OCI-LY7 (cell line): ENCODE measurements around the gene CLEC5A. TPM values are rescaled to one million over a fixed set of nuclear protein-coding genes. Genes with fewer than 3 reads are reported as not detected.

Source experiments
- BruUV-seq: library from RNA; stranded (reverse); fragments of 400-500 nt; replicated peaks from 2 replicates; lab custom pipeline; 2021; lab: Mats Ljungman, UMichigan
- CTCF ChIA-PET: fragments of 300-600 bp; sonication (Branson Sonifier 250); formaldehyde crosslinking; loops from one replicate; lab custom pipeline; 2022; ENCODE audit warnings: antibody characterized with exemption; ENCODE audit not compliant: unreplicated experiment; lab: Charles Lee
- POLR2A ChIA-PET: fragments of 300-600 bp; sonication (Branson Sonifier 250); formaldehyde crosslinking; loops from one replicate; lab custom pipeline; 2022; ENCODE audit warnings: antibody characterized with exemption; lab: Charles Lee
- DNase-seq: peaks from one replicate; pipeline ENCODE4 v3.0.0-alpha.2; 2015; ENCODE audit warnings: low spot score
- H2AFZ ChIP-seq: fragments of 200-600 bp; sonication (generic), shearing (Covaris generic); 2 replicates; pipeline ENCODE4 v1.6.1; 2014; ENCODE audit warnings: mild to moderate bottlenecking, antibody characterized with exemption, low read length, moderate library complexity
- H3K27ac ChIP-seq: fragments of 200-600 bp; sonication (generic); 2 replicates; pipeline ENCODE4 v1.5.1; 2014; ENCODE audit warnings: mixed run types, low read depth, mild to moderate bottlenecking, moderate library complexity, low read length, inconsistent platforms; ENCODE audit not compliant: poor library complexity, severe bottlenecking
- H3K36me3 ChIP-seq: fragments of 200-600 bp; sonication (generic); 2 replicates; pipeline ENCODE4 v1.6.1; 2014; ENCODE audit warnings: mild to moderate bottlenecking, antibody characterized with exemption, low read length, moderate library complexity, mixed read lengths; ENCODE audit not compliant: insufficient read depth
- H3K4me1 ChIP-seq: fragments of 200-600 bp; sonication (generic); 2 replicates; pipeline ENCODE4 v1.5.1; 2014; ENCODE audit warnings: mild to moderate bottlenecking, low read length; ENCODE audit not compliant: insufficient read depth, poor library complexity, severe bottlenecking
- H3K4me2 ChIP-seq: fragments of 200-600 bp; sonication (generic); 2 replicates; pipeline ENCODE4 v1.6.1; 2014; ENCODE audit warnings: mild to moderate bottlenecking, low read length
- H3K4me3 ChIP-seq: fragments of 200-600 bp; sonication (generic); 2 replicates; pipeline ENCODE4 v1.5.1; 2014; ENCODE audit warnings: mild to moderate bottlenecking, low read depth, low read length; ENCODE audit not compliant: poor library complexity, severe bottlenecking
- H3K79me2 ChIP-seq: fragments of 200-600 bp; sonication (generic); 2 replicates; pipeline ENCODE4 v1.6.1; 2016; ENCODE audit warnings: low read depth, mild to moderate bottlenecking, low read length, moderate library complexity, mixed read lengths; ENCODE audit not compliant: insufficient read depth
- H3K9me2 ChIP-seq: fragments of 200-600 bp; sonication (generic); 2 replicates; pipeline ENCODE4 v1.6.1; 2016; ENCODE audit warnings: mild to moderate bottlenecking, low read length, mixed read lengths; ENCODE audit not compliant: insufficient read depth
- H3K9me3 ChIP-seq: fragments of 200-600 bp; sonication (generic); 2 replicates; pipeline ENCODE4 v1.6.1; 2014; ENCODE audit warnings: mild to moderate bottlenecking, mixed run types, low read length, mixed read lengths
- H4K20me1 ChIP-seq: fragments of 200-600 bp; sonication (generic); 2 replicates; pipeline ENCODE4 v1.6.1; 2014; ENCODE audit warnings: mild to moderate bottlenecking, antibody characterized with exemption, low read length, moderate library complexity, mixed read lengths; ENCODE audit not compliant: insufficient read depth
- EZH2phosphoT487 ChIP-seq: fragments of 200-600 bp; sonication (generic); IDR thresholded peaks from 2 replicates; pipeline ENCODE4 v1.6.1; 2018; ENCODE audit warnings: low read depth, borderline replicate concordance, mild to moderate bottlenecking, mixed run types, antibody characterized with exemption, low read length, moderate library complexity, mixed read lengths
- intact Hi-C: fragments of 100-400 bp; cut with micrococcal nuclease; formaldehyde crosslinking; loops from one replicate; pipeline ENCODE4 v1.10.0; 2022; ENCODE audit not compliant: unreplicated experiment
- total RNA-seq, 2 experiments: library from RNA; depleted of rRNA in 1 of 2; stranded (reverse); fragments of >200 nt in 1 of 2; shearing (Covaris generic) in 1 of 2; gene quantifications; 2 replicates each; pipeline ENCODE4 v1.2.3, GENCODE V29; 2014 to 2022
- TF ChIP-seq, protein P1 (sequence below): fragments of 200-600 bp; sonication (generic); conservative IDR thresholded peaks from 2 replicates; pipeline ENCODE4 v1.5.1; 2014; ENCODE audit warnings: mild to moderate bottlenecking, antibody characterized with exemption, low read length, moderate library complexity, mixed read lengths

Gene CLEC5A
- total RNA-seq, 2 experiments from 2014 or later = not detected

- ChIA-PET POLR2A (interaction anchor here (1.6 kb wide), 1 partner anchor 9 kb away, joined by 4 read pairs; no protein-coding TSS in a partner anchor), CTCF (no interaction called here)
- Histone ChIP-seq H3K9me3 (peaks cover 5% of the 10 kb centered on the region; the same call in 1 of the 2 replicates), H3K79me2 (no peaks in the 10 kb centered on the region), H3K4me2 (no peak overlapping the region), H3K4me3 (no peak overlapping the region), H4K20me1 (no peaks in the 10 kb centered on the region), H3K36me3 (no peaks in the 10 kb centered on the region), H3K27ac (no peak overlapping the region), H3K4me1 (no peaks in the 10 kb centered on the region), H2AFZ (no peak overlapping the region), H3K9me2 (no peaks in the 10 kb centered on the region)
- intact Hi-C loops = no loop called here
- no peak for DNase-seq
- no TSS peak for BruUV-seq
- TF ChIP-seq, protein P1, sequence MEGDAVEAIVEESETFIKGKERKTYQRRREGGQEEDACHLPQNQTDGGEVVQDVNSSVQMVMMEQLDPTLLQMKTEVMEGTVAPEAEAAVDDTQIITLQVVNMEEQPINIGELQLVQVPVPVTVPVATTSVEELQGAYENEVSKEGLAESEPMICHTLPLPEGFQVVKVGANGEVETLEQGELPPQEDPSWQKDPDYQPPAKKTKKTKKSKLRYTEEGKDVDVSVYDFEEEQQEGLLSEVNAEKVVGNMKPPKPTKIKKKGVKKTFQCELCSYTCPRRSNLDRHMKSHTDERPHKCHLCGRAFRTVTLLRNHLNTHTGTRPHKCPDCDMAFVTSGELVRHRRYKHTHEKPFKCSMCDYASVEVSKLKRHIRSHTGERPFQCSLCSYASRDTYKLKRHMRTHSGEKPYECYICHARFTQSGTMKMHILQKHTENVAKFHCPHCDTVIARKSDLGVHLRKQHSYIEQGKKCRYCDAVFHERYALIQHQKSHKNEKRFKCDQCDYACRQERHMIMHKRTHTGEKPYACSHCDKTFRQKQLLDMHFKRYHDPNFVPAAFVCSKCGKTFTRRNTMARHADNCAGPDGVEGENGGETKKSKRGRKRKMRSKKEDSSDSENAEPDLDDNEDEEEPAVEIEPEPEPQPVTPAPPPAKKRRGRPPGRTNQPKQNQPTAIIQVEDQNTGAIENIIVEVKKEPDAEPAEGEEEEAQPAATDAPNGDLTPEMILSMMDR = no peak
- no peak for TF ChIP-seq EZH2phosphoT487
These were observed 2.0 kb downstream of the CLEC5A start for GRCh38 chr7:141944811-141945210.

DNA sequence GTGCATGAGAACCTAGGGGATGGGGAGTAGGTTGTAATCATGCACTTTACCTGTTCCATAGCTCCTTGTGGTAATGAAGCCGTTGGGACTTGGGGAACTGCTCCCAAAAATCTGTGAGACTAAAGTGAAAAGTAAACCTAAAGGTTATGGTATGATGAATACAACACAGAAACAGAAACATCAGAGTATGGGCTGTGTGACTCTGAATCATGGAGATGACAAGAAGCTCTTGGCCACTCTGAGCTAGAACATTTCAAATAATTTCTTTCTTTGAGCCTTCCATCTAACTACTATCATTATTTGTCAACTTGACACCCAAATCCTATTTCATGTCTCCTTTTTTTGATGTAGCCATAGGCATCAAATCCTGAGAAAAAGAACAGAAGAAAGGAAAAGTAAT lies 2.9 kb downstream of the CLEC5A start:
- BruUV-seq = no TSS peak
- no peak overlapping the region for H3K4me3 ChIP-seq

GRCh38 chr7:141941075-141941474 lies 5.7 kb downstream of the CLEC5A start:
- no peak for DNase-seq
- H3K79me2 ChIP-seq = no peaks in the 10 kb centered on the region
- POLR2A ChIA-PET = no interaction called here
- no peak overlapping the region for H3K4me3 ChIP-seq
- no peaks in the 10 kb centered on the region for H3K4me1 ChIP-seq
- no peak overlapping the region for H3K4me2 ChIP-seq
- H3K36me3 ChIP-seq = no peaks in the 10 kb centered on the region
- peaks cover 5% of the 10 kb centered on the region; the same call in 1 of the 2 replicates for H3K9me3 ChIP-seq
- H4K20me1 ChIP-seq = no peaks in the 10 kb centered on the region
- intact Hi-C loops = no loop called here
- no peak overlapping the region for H2AFZ ChIP-seq
- no peak overlapping the region for H3K27ac ChIP-seq
- H3K9me2 ChIP-seq = no peaks in the 10 kb centered on the region
- CTCF ChIA-PET = no interaction called here
- BruUV-seq = no TSS peak
- TF ChIP-seq, protein P1 = no peak
- TF ChIP-seq EZH2phosphoT487 = no peak

More for the DNA sequence above, 2.9 kb downstream of the CLEC5A start:
- DNase-seq = no peak
- CTCF ChIA-PET = no interaction called here
- Histone ChIP-seq H3K36me3 (no peaks in the 10 kb centered on the region), H3K4me2 (no peak overlapping the region), H3K79me2 (no peaks in the 10 kb centered on the region), H3K27ac (no peak overlapping the region), H3K4me1 (no peaks in the 10 kb centered on the region), H3K9me2 (no peaks in the 10 kb centered on the region), H4K20me1 (no peaks in the 10 kb centered on the region), H2AFZ (no peak overlapping the region), H3K9me3 (peaks cover 5% of the 10 kb centered on the region; the same call in 1 of the 2 replicates)
- intact Hi-C loops = no loop called here
- POLR2A ChIA-PET = interaction anchor here (1.6 kb wide), 1 partner anchor 10 kb away, joined by 4 read pairs; no protein-coding TSS in a partner anchor
- TF ChIP-seq, protein P1 = no peak
- no peak for TF ChIP-seq EZH2phosphoT487
